HCT116 (cell line): ENCODE measurements around the gene XAB2. TPM values are rescaled to one million over a fixed set of nuclear protein-coding genes. Genes with fewer than 3 reads are reported as not detected.

ENCODE experiments used
- ATAC-seq: fragments of 200-7000 bp; cut with Tn5 transposase; 2 replicates; pipeline ENCODE4 v1.9.1; 2020; ENCODE audit warnings: mild to moderate bottlenecking, moderate library complexity
- BruUV-seq: library from RNA; stranded (reverse); fragments of 400-500 nt; replicated peaks from 2 replicates; lab custom pipeline; 2021; lab: Mats Ljungman, UMichigan
- CTCF ChIA-PET: fragments of 300-600 bp; sonication (Branson Sonifier 250); formaldehyde crosslinking; loops from one replicate; lab custom pipeline; 2021; ENCODE audit warnings: antibody characterized with exemption; lab: Charles Lee
- POLR2A ChIA-PET: fragments of 300-600, 350-600 bp; sonication (Branson Sonifier 250); formaldehyde crosslinking; loops from one replicate; lab custom pipeline; 2021; ENCODE audit warnings: antibody characterized with exemption; lab: Charles Lee
- RAD21 ChIA-PET, 2 experiments: fragments of 300-600 bp; sonication (Branson Sonifier 250); formaldehyde crosslinking; loops; one replicate each; lab custom pipeline; 2023; ENCODE audit warnings: low total read pairs in 2 of 2; ENCODE audit not compliant: uncharacterized antibody in 2 of 2, unreplicated experiment in 2 of 2, low non-redundant PET in 1 of 2; lab: Charles Lee
- DNase-seq: peaks from one replicate; pipeline ENCODE4 v3.0.0-alpha.2; 2010; ENCODE audit warnings: low read depth, low spot score
- H2AFZ ChIP-seq: fragments of 200-600 bp; shearing (Covaris generic), sonication (generic); 2 replicates; pipeline ENCODE4 v1.6.1; 2017; ENCODE audit warnings: low read depth, mixed run types, mixed read lengths, antibody characterized with exemption, low read length; ENCODE audit not compliant: poor library complexity, severe bottlenecking
- H3K27ac ChIP-seq: 2 replicates; pipeline ENCODE4 v1.5.1; 2012; ENCODE audit warnings: low read depth, low read length
- H3K27me3 ChIP-seq: fragments of 200-600 bp; sonication (generic); 2 replicates; pipeline ENCODE4 v1.6.1; 2016; ENCODE audit warnings: mixed run types, low read length, mixed read lengths; ENCODE audit not compliant: insufficient read depth
- H3K36me3 ChIP-seq, 2 experiments: fragments of 200-500 bp in 1 of 2; fragments of 200-600 bp in 1 of 2; sonication (Bioruptor generic) in 1 of 2; sonication (generic) in 1 of 2; 2 replicates each; pipeline versions ENCODE4 v1.5.1 to v1.6.1; 2014 to 2016; ENCODE audit warnings: low read length in 2 of 2, inconsistent platforms in 1 of 2, mixed read lengths in 1 of 2, mixed run types in 1 of 2; ENCODE audit not compliant: insufficient read depth in 2 of 2, control insufficient read depth in 1 of 2
- H3K4me1 ChIP-seq, 2 experiments: fragments of 200-600 bp in 1 of 2; sonication (generic) in 1 of 2; 2 replicates each; pipeline versions ENCODE4 v1.5.1 to v1.6.1; 2012 to 2017; ENCODE audit warnings: low read length in 2 of 2, inconsistent platforms in 1 of 2, mild to moderate bottlenecking in 1 of 2, mixed read lengths in 1 of 2, mixed run types in 1 of 2, moderate library complexity in 1 of 2; ENCODE audit not compliant: insufficient read depth in 2 of 2, control insufficient read depth in 1 of 2
- H3K4me2 ChIP-seq: fragments of 200-600 bp; sonication (generic); 2 replicates; pipeline ENCODE4 v1.6.1; 2017; ENCODE audit warnings: mixed run types, low read length, mixed read lengths
- H3K4me3 ChIP-seq, 2 experiments: fragments of 200-600 bp in 1 of 2; sonication (generic) in 1 of 2; replicated peaks in 1 of 2; 2 replicates each; pipeline ENCODE4 v1.5.1; 2011 to 2016; ENCODE audit warnings: low read length in 2 of 2, control low read depth in 1 of 2, low read depth in 1 of 2, mild to moderate bottlenecking in 1 of 2, mixed read lengths in 1 of 2, mixed run types in 1 of 2
- H3K79me2 ChIP-seq: fragments of 200-600 bp; sonication (generic); 2 replicates; pipeline ENCODE4 v1.6.1; 2017; ENCODE audit warnings: mild to moderate bottlenecking, mixed run types, low read length, moderate library complexity, mixed read lengths; ENCODE audit not compliant: insufficient read depth
- H3K9ac ChIP-seq: fragments of 200-600 bp; sonication (generic); 2 replicates; pipeline ENCODE4 v1.6.1; 2016; ENCODE audit warnings: low read length, mixed read lengths
- H3K9me2 ChIP-seq: fragments of 200-600 bp; sonication (generic), shearing (Covaris generic); 2 replicates; pipeline ENCODE4 v1.6.1; 2017; ENCODE audit warnings: mixed run types, mild to moderate bottlenecking, moderate library complexity; ENCODE audit not compliant: insufficient read depth
- H3K9me3 ChIP-seq, 2 experiments: fragments of 200-500 bp in 1 of 2; fragments of 200-600 bp in 1 of 2; sonication (Bioruptor generic) in 1 of 2; sonication (generic) in 1 of 2; 2 replicates each; pipeline ENCODE4 v1.6.1; 2014 to 2017; ENCODE audit warnings: low read length in 2 of 2, mixed read lengths in 2 of 2, inconsistent platforms in 1 of 2, low read depth in 1 of 2, mild to moderate bottlenecking in 1 of 2, mixed run types in 1 of 2, moderate library complexity in 1 of 2; ENCODE audit not compliant: control insufficient read depth in 1 of 2, insufficient read depth in 1 of 2
- H4K20me1 ChIP-seq: fragments of 200-600 bp; sonication (generic), shearing (Covaris generic); 2 replicates; pipeline ENCODE4 v1.6.1; 2017; ENCODE audit warnings: mixed run types, mild to moderate bottlenecking, moderate library complexity; ENCODE audit not compliant: insufficient read depth
- CBX3 ChIP-seq: IDR thresholded peaks from 2 replicates; pipeline ENCODE4 v1.6.1; 2012; ENCODE audit warnings: low read depth
- EZH2phosphoT487 ChIP-seq: fragments of 200-600 bp; IDR thresholded peaks from 2 replicates; pipeline ENCODE4 v1.6.1; 2018; ENCODE audit warnings: antibody characterized with exemption, borderline replicate concordance
- POLR2A ChIP-seq: IDR thresholded peaks from 2 replicates; pipeline ENCODE4 v1.7.0; 2011; ENCODE audit warnings: borderline replicate concordance; ENCODE audit not compliant: insufficient read depth, insufficient read length; ENCODE audit errors: extremely low read depth
- POLR2AphosphoS5 ChIP-seq: IDR thresholded peaks from 2 replicates; pipeline ENCODE4 v1.6.1; 2011; ENCODE audit warnings: mild to moderate bottlenecking, low read depth, low read length, moderate library complexity
- RAD21 ChIP-seq: IDR thresholded peaks from 2 replicates; pipeline ENCODE4 v1.6.1; 2012; ENCODE audit warnings: low read depth, mild to moderate bottlenecking
- SIN3A ChIP-seq: IDR thresholded peaks from 2 replicates; pipeline ENCODE4 v1.6.1; 2012; ENCODE audit warnings: low read depth
- SP1 ChIP-seq: IDR thresholded peaks from 2 replicates; pipeline ENCODE4 v1.6.1; 2012; ENCODE audit warnings: low read depth
- TCF7L2 ChIP-seq: IDR thresholded peaks from 2 replicates; pipeline ENCODE4 v1.7.0; 2011; ENCODE audit warnings: borderline replicate concordance, inconsistent platforms; ENCODE audit not compliant: insufficient read depth, insufficient read length; ENCODE audit errors: extremely low read depth
- YY1 ChIP-seq: IDR thresholded peaks from 2 replicates; pipeline ENCODE4 v1.6.1; 2011; ENCODE audit warnings: low read length, low read depth, moderate library complexity, mild to moderate bottlenecking; ENCODE audit not compliant: insufficient replicate concordance; ENCODE audit errors: extremely low read depth
- ZFX ChIP-seq: fragments of 450-650 bp; IDR thresholded peaks from 2 replicates; pipeline ENCODE4 v1.6.1; 2017
- intact Hi-C: fragments of 100-400 bp; cut with micrococcal nuclease; formaldehyde crosslinking; loops from 2 replicates; pipeline ENCODE4 v1.10.0; 2022
- total RNA-seq: library from RNA; stranded (reverse); gene quantifications from one replicate; pipeline ENCODE4 v1.2.1, GENCODE V29; 2021; ENCODE audit not compliant: unreplicated experiment
- TF ChIP-seq, protein P1 (sequence below): IDR thresholded peaks from 2 replicates; pipeline ENCODE4 v1.6.1; 2012
- TF ChIP-seq, protein P2 (sequence below), 3 experiments: fragments of 200-600 bp in 1 of 3; sonication (generic) in 1 of 3; IDR thresholded peaks in 2 of 3; conservative IDR thresholded peaks in 1 of 3; 2 replicates each; pipeline ENCODE4 v1.5.1; 2012 to 2017; ENCODE audit warnings: low read depth in 2 of 3, low read length in 2 of 3, antibody characterized with exemption in 1 of 3, borderline replicate concordance in 1 of 3, control low read depth in 1 of 3, mild to moderate bottlenecking in 1 of 3, mixed read lengths in 1 of 3, mixed run types in 1 of 3, moderate library complexity in 1 of 3; ENCODE audit not compliant: insufficient read depth in 1 of 3
- TF ChIP-seq, protein P3 (sequence below): IDR thresholded peaks from 2 replicates; pipeline ENCODE4 v1.6.1; 2012; ENCODE audit warnings: low read depth
- TF ChIP-seq, protein P4 (sequence below): IDR thresholded peaks from 2 replicates; pipeline ENCODE4 v1.6.1; 2011; ENCODE audit warnings: mild to moderate bottlenecking, low read length, moderate library complexity; ENCODE audit not compliant: insufficient replicate concordance; ENCODE audit errors: extremely low read depth
- TF ChIP-seq, protein P5 (sequence below): IDR thresholded peaks from 2 replicates; pipeline ENCODE4 v1.6.1; 2012

Gene XAB2
- total RNA-seq, 1 experiment from 2014 or later, result 103 TPM

DNA sequence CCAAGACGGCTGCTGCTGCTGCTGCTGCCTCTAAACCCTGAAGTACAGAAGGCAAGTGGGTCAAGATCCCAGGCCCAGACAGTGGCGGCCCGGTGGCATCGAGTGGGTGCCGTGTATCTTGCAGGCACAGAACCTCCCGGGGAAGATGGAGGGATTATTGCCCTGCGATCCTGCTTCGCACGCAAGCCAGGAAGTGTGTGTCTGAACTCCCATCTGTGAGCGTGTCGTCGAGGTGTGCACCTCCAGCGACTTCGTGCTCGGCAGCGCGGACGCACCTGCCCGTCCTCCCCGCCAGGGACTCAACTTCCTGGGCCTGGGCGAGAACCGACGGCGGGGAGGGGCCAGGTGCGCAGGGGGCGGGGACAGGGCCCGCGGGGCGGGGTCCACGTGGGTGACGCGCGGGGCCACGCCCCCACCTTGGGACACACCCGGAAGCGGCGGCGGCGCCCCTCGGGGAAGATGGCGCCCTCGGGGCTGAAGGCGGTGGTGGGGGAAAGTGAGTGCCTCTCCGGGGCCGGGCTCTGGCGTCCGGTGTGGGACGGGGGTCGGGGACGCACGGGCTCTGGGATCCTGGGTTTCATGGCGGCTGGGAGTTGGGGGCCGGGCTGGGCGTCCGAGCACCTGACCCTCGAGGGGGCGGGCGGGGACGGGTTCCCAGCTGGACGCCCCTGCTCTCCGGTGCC lies 7.5 kb upstream of the XAB2 start, which contains the start of gene STXBP2:
STXBP2 (plus strand) TSS at position 420 of the 683 bp plus-strand sequence; CDS start at position 460, 40 bp downstream.
- DNase-seq (peak; percentile 76), ATAC-seq (peak; percentile 91)
- Histone ChIP-seq H3K4me1 (peaks cover 8 to 14% of the 10 kb centered on the region in 2 experiments; a peak in 3 of 4 replicates), H3K9me3 (peaks cover 0 to 4% of the 10 kb centered on the region in 2 experiments; a peak in 1 of 4 replicates), H3K4me3 (peak within 1 kb of the TSS; percentile 94 to 97), H3K4me2 (peak within 1 kb of the TSS; percentile 93), H3K79me2 (peaks cover 20% of the 10 kb centered on the region), H3K27me3 (no peaks in the 10 kb centered on the region), H3K36me3 (no peaks in the 10 kb centered on the region), H3K9ac (peak within 1 kb of the TSS; percentile 92), H4K20me1 (no peaks in the 10 kb centered on the region), H3K27ac (peak within 1 kb of the TSS; percentile 84), H2AFZ (no peak within 1 kb of the TSS), H3K9me2 (no peaks in the 10 kb centered on the region)
- TF ChIP-seq CBX3 (peak; percentile 100), SP1 (peak; percentile 56; the same call in 1 of the 2 replicates), ZFX (no peak), POLR2A (no peak), SIN3A (peak; percentile 47; the same call in 1 of the 2 replicates), TCF7L2 (no peak), RAD21 (no peak), EZH2phosphoT487 (no peak), YY1 (peak; percentile 92), POLR2AphosphoS5 (peak; percentile 81)
- TF ChIP-seq, protein P1, sequence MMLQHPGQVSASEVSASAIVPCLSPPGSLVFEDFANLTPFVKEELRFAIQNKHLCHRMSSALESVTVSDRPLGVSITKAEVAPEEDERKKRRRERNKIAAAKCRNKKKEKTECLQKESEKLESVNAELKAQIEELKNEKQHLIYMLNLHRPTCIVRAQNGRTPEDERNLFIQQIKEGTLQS, result no peak
- TF ChIP-seq, protein P2, sequence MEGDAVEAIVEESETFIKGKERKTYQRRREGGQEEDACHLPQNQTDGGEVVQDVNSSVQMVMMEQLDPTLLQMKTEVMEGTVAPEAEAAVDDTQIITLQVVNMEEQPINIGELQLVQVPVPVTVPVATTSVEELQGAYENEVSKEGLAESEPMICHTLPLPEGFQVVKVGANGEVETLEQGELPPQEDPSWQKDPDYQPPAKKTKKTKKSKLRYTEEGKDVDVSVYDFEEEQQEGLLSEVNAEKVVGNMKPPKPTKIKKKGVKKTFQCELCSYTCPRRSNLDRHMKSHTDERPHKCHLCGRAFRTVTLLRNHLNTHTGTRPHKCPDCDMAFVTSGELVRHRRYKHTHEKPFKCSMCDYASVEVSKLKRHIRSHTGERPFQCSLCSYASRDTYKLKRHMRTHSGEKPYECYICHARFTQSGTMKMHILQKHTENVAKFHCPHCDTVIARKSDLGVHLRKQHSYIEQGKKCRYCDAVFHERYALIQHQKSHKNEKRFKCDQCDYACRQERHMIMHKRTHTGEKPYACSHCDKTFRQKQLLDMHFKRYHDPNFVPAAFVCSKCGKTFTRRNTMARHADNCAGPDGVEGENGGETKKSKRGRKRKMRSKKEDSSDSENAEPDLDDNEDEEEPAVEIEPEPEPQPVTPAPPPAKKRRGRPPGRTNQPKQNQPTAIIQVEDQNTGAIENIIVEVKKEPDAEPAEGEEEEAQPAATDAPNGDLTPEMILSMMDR (IDR thresholded peaks at IDR 0.05 in 2 of 3, conservative IDR thresholded peaks at IDR 0.05 in 1 of 3; ENCODE audit: borderline replicate concordance in 1 of 3, insufficient read depth in 1 of 3, low read depth in 2 of 3, low read length in 2 of 3), result peak in 1 of 3 experiments; percentile 22; a peak in 1 of 6 replicates
- TF ChIP-seq, protein P3, sequence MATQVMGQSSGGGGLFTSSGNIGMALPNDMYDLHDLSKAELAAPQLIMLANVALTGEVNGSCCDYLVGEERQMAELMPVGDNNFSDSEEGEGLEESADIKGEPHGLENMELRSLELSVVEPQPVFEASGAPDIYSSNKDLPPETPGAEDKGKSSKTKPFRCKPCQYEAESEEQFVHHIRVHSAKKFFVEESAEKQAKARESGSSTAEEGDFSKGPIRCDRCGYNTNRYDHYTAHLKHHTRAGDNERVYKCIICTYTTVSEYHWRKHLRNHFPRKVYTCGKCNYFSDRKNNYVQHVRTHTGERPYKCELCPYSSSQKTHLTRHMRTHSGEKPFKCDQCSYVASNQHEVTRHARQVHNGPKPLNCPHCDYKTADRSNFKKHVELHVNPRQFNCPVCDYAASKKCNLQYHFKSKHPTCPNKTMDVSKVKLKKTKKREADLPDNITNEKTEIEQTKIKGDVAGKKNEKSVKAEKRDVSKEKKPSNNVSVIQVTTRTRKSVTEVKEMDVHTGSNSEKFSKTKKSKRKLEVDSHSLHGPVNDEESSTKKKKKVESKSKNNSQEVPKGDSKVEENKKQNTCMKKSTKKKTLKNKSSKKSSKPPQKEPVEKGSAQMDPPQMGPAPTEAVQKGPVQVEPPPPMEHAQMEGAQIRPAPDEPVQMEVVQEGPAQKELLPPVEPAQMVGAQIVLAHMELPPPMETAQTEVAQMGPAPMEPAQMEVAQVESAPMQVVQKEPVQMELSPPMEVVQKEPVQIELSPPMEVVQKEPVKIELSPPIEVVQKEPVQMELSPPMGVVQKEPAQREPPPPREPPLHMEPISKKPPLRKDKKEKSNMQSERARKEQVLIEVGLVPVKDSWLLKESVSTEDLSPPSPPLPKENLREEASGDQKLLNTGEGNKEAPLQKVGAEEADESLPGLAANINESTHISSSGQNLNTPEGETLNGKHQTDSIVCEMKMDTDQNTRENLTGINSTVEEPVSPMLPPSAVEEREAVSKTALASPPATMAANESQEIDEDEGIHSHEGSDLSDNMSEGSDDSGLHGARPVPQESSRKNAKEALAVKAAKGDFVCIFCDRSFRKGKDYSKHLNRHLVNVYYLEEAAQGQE, result no peak
- TF ChIP-seq, protein P4, sequence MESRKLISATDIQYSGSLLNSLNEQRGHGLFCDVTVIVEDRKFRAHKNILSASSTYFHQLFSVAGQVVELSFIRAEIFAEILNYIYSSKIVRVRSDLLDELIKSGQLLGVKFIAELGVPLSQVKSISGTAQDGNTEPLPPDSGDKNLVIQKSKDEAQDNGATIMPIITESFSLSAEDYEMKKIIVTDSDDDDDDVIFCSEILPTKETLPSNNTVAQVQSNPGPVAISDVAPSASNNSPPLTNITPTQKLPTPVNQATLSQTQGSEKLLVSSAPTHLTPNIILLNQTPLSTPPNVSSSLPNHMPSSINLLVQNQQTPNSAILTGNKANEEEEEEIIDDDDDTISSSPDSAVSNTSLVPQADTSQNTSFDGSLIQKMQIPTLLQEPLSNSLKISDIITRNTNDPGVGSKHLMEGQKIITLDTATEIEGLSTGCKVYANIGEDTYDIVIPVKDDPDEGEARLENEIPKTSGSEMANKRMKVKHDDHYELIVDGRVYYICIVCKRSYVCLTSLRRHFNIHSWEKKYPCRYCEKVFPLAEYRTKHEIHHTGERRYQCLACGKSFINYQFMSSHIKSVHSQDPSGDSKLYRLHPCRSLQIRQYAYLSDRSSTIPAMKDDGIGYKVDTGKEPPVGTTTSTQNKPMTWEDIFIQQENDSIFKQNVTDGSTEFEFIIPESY, result no peak
- TF ChIP-seq, protein P5, sequence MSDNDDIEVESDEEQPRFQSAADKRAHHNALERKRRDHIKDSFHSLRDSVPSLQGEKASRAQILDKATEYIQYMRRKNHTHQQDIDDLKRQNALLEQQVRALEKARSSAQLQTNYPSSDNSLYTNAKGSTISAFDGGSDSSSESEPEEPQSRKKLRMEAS, result peak; percentile 100
- ChIA-PET POLR2A (interaction anchor here (1.6 kb wide), 1 partner anchor 8 kb away, joined by 6 read pairs; the partner anchor contains the start of genes PET100 and XAB2), RAD21 (no interaction called here), CTCF (interaction anchor here (1.1 to 1.5 kb wide), 3 partner anchors 44 to 217 kb away, joined by 3 to 6 read pairs (median 5); partner anchors contain the start of gene TRAPPC5)
- no TSS peak for BruUV-seq
- intact Hi-C loops, result no loop called here
